Common myeloid progenitor, CD34-positive (primary cell): ENCODE results near the gene NEGR1.

Source experiments
- CTCF ChIA-PET: fragments of 350-600 bp; sonication (Branson Sonifier 250); formaldehyde crosslinking; loops from one replicate; lab custom pipeline; 2021; ENCODE audit warnings: antibody characterized with exemption; lab: Charles Lee
- POLR2A ChIA-PET: fragments of 350-600 bp; sonication (Branson Sonifier 250); formaldehyde crosslinking; loops from one replicate; lab custom pipeline; 2021; ENCODE audit warnings: antibody characterized with exemption; lab: Charles Lee
- DNase-seq, 3 donors: peaks; one replicate each; pipeline versions ENCODE4 v3.0.0 to v3.0.0-alpha.2; 2013
- H3K27ac ChIP-seq, 2 experiments: 1 replicate in 1 of 2; 2 replicates in 1 of 2; pipeline ENCODE4 v1.7.0; 2013; ENCODE audit warnings: inconsistent platforms in 2 of 2, low read length in 2 of 2, mild to moderate bottlenecking in 2 of 2, low read depth in 1 of 2, moderate library complexity in 1 of 2; ENCODE audit not compliant: severe bottlenecking in 2 of 2, insufficient read depth in 1 of 2, poor library complexity in 1 of 2
- H3K27me3 ChIP-seq, 5 experiments: replicated peaks in 2 of 5; 1 replicate in 3 of 5; 2 replicates in 2 of 5; pipeline versions ENCODE4 v1.6.1 to v1.7.0; 2013; ENCODE audit warnings: low read length in 4 of 5, mild to moderate bottlenecking in 2 of 5, moderate library complexity in 2 of 5, inconsistent platforms in 1 of 5; ENCODE audit not compliant: insufficient read depth in 5 of 5, control insufficient read depth in 4 of 5
- H3K36me3 ChIP-seq, 4 experiments: 1 replicate in 2 of 4; 2 replicates in 2 of 4; pipeline versions ENCODE4 v1.6.1 to v1.7.0; 2013; ENCODE audit warnings: low read length in 3 of 4, control low read depth in 1 of 4, mild to moderate bottlenecking in 1 of 4; ENCODE audit not compliant: control insufficient read depth in 4 of 4, insufficient read depth in 4 of 4
- H3K4me1 ChIP-seq, 4 experiments: 1 replicate in 3 of 4; 2 replicates in 1 of 4; pipeline versions ENCODE4 v1.6.1 to v1.7.1; 2013; ENCODE audit warnings: low read length in 3 of 4, mild to moderate bottlenecking in 3 of 4, control low read depth in 1 of 4, inconsistent platforms in 1 of 4, moderate library complexity in 1 of 4; ENCODE audit not compliant: control insufficient read depth in 4 of 4, insufficient read depth in 4 of 4; ENCODE audit errors: control extremely low read depth in 1 of 4
- H3K4me3 ChIP-seq, 7 experiments: 1 replicate in 4 of 7; 2 replicates in 3 of 7; pipeline versions ENCODE4 v1.5.1 to v1.7.0; 2013; ENCODE audit warnings: mild to moderate bottlenecking in 7 of 7, low read length in 6 of 7, moderate library complexity in 6 of 7, inconsistent platforms in 2 of 7, low read depth in 2 of 7, control low read depth in 1 of 7; ENCODE audit not compliant: insufficient read depth in 4 of 7, control insufficient read depth in 1 of 7; ENCODE audit errors: extremely low read depth in 1 of 7
- H3K9me3 ChIP-seq, 5 experiments: 1 replicate in 4 of 5; 2 replicates in 1 of 5; pipeline versions ENCODE4 v1.6.1 to v1.7.1; 2013; ENCODE audit warnings: low read length in 4 of 5, mild to moderate bottlenecking in 2 of 5, inconsistent platforms in 1 of 5, low read depth in 1 of 5, moderate library complexity in 1 of 5; ENCODE audit not compliant: control insufficient read depth in 4 of 5, insufficient read depth in 2 of 5; ENCODE audit errors: control extremely low read depth in 1 of 5
- WGBS: methylation state at CpG from one replicate; pipeline ENCODE4 v1.1.5; 2013; ENCODE audit not compliant: insufficient coverage; 5-methylcytosine and 5-hydroxymethylcytosine counted together

Gene NEGR1

GRCh38 chr1:72060466-72061245 lies 221.7 kb downstream of the NEGR1 start:
- Histone ChIP-seq H3K9me3 (no peaks in the 10 kb centered on the region), H3K4me3 (no peak overlapping the region), H3K4me1 (peaks cover 0 to 24% (median 6%) of the 10 kb centered on the region in 4 experiments), H3K27me3 (no peaks in the 10 kb centered on the region), H3K27ac (no peak overlapping the region), H3K36me3 (no peaks in the 10 kb centered on the region)
- DNase-seq = peak in 2 of 3 donors; percentile 13 to 24
- ChIA-PET CTCF (no interaction called here), POLR2A (no interaction called here)
- WGBS = no CpG with 5 or more reads among the region's 3 CpGs

DNA sequence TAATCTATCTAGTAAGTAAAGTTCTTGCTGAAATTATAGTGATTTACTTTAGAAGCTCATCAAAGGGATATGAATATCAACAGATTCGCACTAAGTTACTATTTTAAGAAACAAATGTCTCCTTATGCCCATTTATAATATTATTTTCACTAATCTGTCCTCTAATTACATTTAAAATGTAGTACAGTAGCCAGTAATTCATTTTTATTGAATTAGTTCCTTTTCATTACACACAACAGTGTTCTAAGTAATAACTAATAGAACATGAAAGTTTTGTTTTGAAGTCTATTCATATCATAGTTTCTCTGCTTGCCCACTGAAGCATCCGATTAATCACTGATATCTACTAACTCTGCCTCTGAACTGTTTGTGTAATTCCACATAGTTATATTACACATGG lies 225.8 kb downstream of the NEGR1 start:
- ChIA-PET POLR2A (no interaction called here), CTCF (no interaction called here)
- Histone ChIP-seq H3K27ac (no peak overlapping the region), H3K36me3 (no peaks in the 10 kb centered on the region), H3K4me1 (peaks cover 0 to 6% (median 0%) of the 10 kb centered on the region in 4 experiments), H3K9me3 (no peaks in the 10 kb centered on the region), H3K4me3 (no peak overlapping the region), H3K27me3 (no peaks in the 10 kb centered on the region)
- DNase-seq = no peak
- WGBS = 83% methylated on average over 1 of the region's 2 CpGs

DNA sequence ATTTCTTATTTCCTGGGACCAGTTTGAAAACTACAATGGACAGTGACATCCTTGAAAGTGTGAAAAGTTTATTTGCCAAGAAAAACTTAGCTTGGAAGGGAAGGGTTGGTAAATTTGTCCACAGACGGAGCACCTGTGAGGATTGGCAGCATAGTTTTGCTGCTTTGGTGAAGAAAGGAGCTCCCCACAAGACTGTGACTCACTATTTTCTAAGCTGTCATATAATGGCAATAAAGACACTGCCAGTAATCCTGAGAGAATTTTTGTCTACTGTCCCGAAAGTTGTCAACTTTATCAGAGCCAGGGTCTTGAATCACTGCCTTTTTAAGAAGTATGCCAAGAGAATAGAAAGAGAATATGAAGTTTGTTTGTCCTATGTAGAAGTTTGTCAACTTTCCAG lies 230.8 kb downstream of the NEGR1 start:
- Histone ChIP-seq H3K4me3 (no peak overlapping the region), H3K9me3 (no peaks in the 10 kb centered on the region), H3K27ac (no peak overlapping the region), H3K27me3 (no peaks in the 10 kb centered on the region), H3K36me3 (no peaks in the 10 kb centered on the region), H3K4me1 (no peaks in the 10 kb centered on the region)
- POLR2A ChIA-PET = no interaction called here
- DNase-seq = no peak
- CTCF ChIA-PET = no interaction called here
- WGBS = 93% methylated on average over 2 of the region's 2 CpGs

GRCh38 chr1:72050551-72050950 lies 231.8 kb downstream of the NEGR1 start:
- DNase-seq = no peak
- Histone ChIP-seq H3K4me3 (no peak overlapping the region), H3K36me3 (no peaks in the 10 kb centered on the region), H3K27me3 (no peaks in the 10 kb centered on the region), H3K4me1 (no peaks in the 10 kb centered on the region), H3K9me3 (no peaks in the 10 kb centered on the region), H3K27ac (no peak overlapping the region)
- POLR2A ChIA-PET = no interaction called here
- CTCF ChIA-PET = no interaction called here

GRCh38 chr1:72037745-72038343 lies 244.5 kb downstream of the NEGR1 start:
- POLR2A ChIA-PET = interaction anchor here (1.2 kb wide), 1 partner anchor 449 kb away, joined by 4 read pairs; no protein-coding TSS in a partner anchor
- Histone ChIP-seq H3K27ac (no peak overlapping the region), H3K36me3 (no peaks in the 10 kb centered on the region), H3K4me1 (peaks cover 0 to 12% (median 2%) of the 10 kb centered on the region in 4 experiments), H3K4me3 (no peak overlapping the region), H3K9me3 (no peaks in the 10 kb centered on the region), H3K27me3 (no peaks in the 10 kb centered on the region)
- WGBS = 55% methylated on average over 2 of the region's 3 CpGs
- CTCF ChIA-PET = interaction anchor here (0.8 to 3.0 kb wide), 14 partner anchors 8 to 842 kb away, joined by 3 to 23 read pairs (median 4); no protein-coding TSS in a partner anchor
- peak; percentile 66 to 76 (median 71) for DNase-seq

DNA sequence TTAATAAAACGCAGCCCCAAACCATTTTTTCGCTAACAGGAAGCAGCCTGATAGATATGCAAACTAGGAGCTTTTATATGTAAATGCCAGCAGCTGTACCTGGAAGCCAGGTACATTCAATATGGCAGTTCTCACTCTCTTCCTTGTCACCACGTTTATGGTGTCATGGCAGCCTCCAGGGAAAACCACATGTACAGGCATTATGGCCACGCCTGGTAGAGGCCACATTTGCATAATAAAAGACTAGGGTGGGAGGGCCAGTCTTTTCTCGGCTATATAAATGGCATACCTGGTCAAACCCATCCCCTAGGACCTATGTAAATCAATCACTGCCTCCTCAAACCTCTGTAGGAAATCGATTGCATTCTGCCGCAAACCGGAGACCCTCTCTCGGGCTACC lies 247.5 kb downstream of the NEGR1 start:
- Histone ChIP-seq H3K9me3 (no peaks in the 10 kb centered on the region), H3K27ac (no peak overlapping the region), H3K4me1 (peaks cover 0 to 2% (median 0%) of the 10 kb centered on the region in 4 experiments), H3K27me3 (no peaks in the 10 kb centered on the region), H3K4me3 (no peak overlapping the region), H3K36me3 (no peaks in the 10 kb centered on the region)
- 96% methylated on average over 9 of the region's 9 CpGs for WGBS
- ChIA-PET CTCF (interaction anchor here (0.6 to 2.1 kb wide), 4 partner anchors 9 to 304 kb away, joined by 3 to 6 read pairs (median 4); no protein-coding TSS in a partner anchor), POLR2A (no interaction called here)
- DNase-seq = no peak
